K562 (cell line): ENCODE results near the gene A1BG. TPM values are rescaled to one million over a fixed set of nuclear protein-coding genes. Genes with fewer than 3 reads are reported as not detected.

Experiments
- CBX5 ChIP-seq: IDR thresholded peaks from 2 replicates; pipeline ENCODE4 v1.6.1; 2014; ENCODE audit warnings: low read depth, borderline replicate concordance
- CHD2 ChIP-seq: IDR thresholded peaks from 2 replicates; pipeline ENCODE4 v1.6.1; 2011; ENCODE audit warnings: low read depth, low read length
- DMBX1 ChIP-seq: fragments of 250-450 bp; sonication (Bioruptor Pico); IDR thresholded peaks from 2 replicates; pipeline ENCODE4 v1.8.0; 2022; ENCODE audit warnings: inconsistent platforms, mild to moderate bottlenecking, moderate library complexity, borderline replicate concordance
- EGR1 ChIP-seq: fragments of 450-650 bp; conservative IDR thresholded peaks from 2 replicates; pipeline ENCODE4 v1.6.1; 2017; ENCODE audit warnings: mild to moderate bottlenecking
- GATAD2A ChIP-seq: fragments of 450-650 bp; IDR thresholded peaks from 2 replicates; pipeline ENCODE4 v1.6.1; 2017
- GATAD2B ChIP-seq: fragments of 450-650 bp; IDR thresholded peaks from 2 replicates; pipeline ENCODE4 v1.6.1; 2017; ENCODE audit warnings: mild to moderate bottlenecking, borderline replicate concordance
- HDAC6 ChIP-seq: IDR thresholded peaks from 2 replicates; pipeline ENCODE4 v1.6.1; 2012; ENCODE audit warnings: low read depth, mild to moderate bottlenecking, control low read depth, inconsistent platforms, low read length, moderate library complexity
- MTA3 ChIP-seq: fragments of 450-650 bp; formaldehyde crosslinking; IDR thresholded peaks from 2 replicates; pipeline ENCODE4 v1.6.1; 2017; ENCODE audit warnings: mild to moderate bottlenecking, borderline replicate concordance
- NELFE ChIP-seq: IDR thresholded peaks from 2 replicates; pipeline ENCODE4 v1.6.1; 2011; ENCODE audit warnings: mild to moderate bottlenecking; ENCODE audit not compliant: insufficient read depth, insufficient read length
- NFATC3 ChIP-seq: fragments of 450-650 bp; IDR thresholded peaks from 2 replicates; pipeline ENCODE4 v1.6.1; 2017; ENCODE audit warnings: mild to moderate bottlenecking
- POLR2B ChIP-seq: fragments of 450-650 bp; IDR thresholded peaks from 2 replicates; pipeline ENCODE4 v1.6.1; 2018; ENCODE audit warnings: low read depth; ENCODE audit not compliant: partially characterized antibody
- RAD21 ChIP-seq, 2 experiments: fragments of 250-450 bp in 1 of 2; fragments of 450-650 bp in 1 of 2; sonication (Bioruptor Pico) in 1 of 2; formaldehyde crosslinking in 1 of 2; IDR thresholded peaks in 1 of 2; conservative IDR thresholded peaks in 1 of 2; 2 replicates each; pipeline versions ENCODE4 v1.4.0 to v1.8.0; 2020 to 2022; ENCODE audit warnings: mild to moderate bottlenecking in 2 of 2, moderate library complexity in 1 of 2
- RAD51 ChIP-seq: fragments of 450-650 bp; IDR thresholded peaks from 2 replicates; pipeline ENCODE4 v1.7.1; 2016; ENCODE audit warnings: low read depth, mild to moderate bottlenecking, borderline replicate concordance
- TAF15 ChIP-seq: fragments of 200-400 bp; formaldehyde crosslinking; IDR thresholded peaks from 2 replicates; pipeline ENCODE4 v1.6.1; 2017; ENCODE audit warnings: mild to moderate bottlenecking, low read depth, low read length, moderate library complexity
- ZBTB8A ChIP-seq: fragments of 450-650 bp; IDR thresholded peaks from 2 replicates; pipeline ENCODE4 v1.6.1; 2018; ENCODE audit warnings: mild to moderate bottlenecking, moderate library complexity; ENCODE audit not compliant: partially characterized antibody
- ZNF174 ChIP-seq: fragments of 250-450 bp; sonication (Bioruptor Pico); IDR thresholded peaks from 2 replicates; pipeline ENCODE4 v1.4.0; 2020; ENCODE audit warnings: mild to moderate bottlenecking
- ZNF175 ChIP-seq: fragments of 200-800 bp; sonication (Bioruptor generic); IDR thresholded peaks from 2 replicates; pipeline ENCODE4 v1.6.1; 2016; ENCODE audit warnings: low read depth, mild to moderate bottlenecking, missing genetic modification characterization, missing compliant biosample characterization
- ZNF347 ChIP-seq: fragments of 450-650 bp; formaldehyde crosslinking; IDR thresholded peaks from 2 replicates; pipeline ENCODE4 v1.4.0; 2020; ENCODE audit warnings: low read depth, mild to moderate bottlenecking, moderate library complexity
- ZNF445 ChIP-seq: fragments of 250-450 bp; sonication (Bioruptor Pico); IDR thresholded peaks from 2 replicates; pipeline ENCODE4 v1.4.0; 2020; ENCODE audit warnings: low read depth, mild to moderate bottlenecking, moderate library complexity
- polyA plus RNA-seq, 8 experiments: library from polyadenylated mRNA; depleted of rRNA in 4 of 8; stranded (reverse) in 5 of 8; unstranded in 3 of 8; fragments of >200 nt; fragmentation: Nextera tagmentation in 2 of 8; fragmentation: Illumina TruSeq in 1 of 8; extraction: Ambion mirVana in 2 of 8; extraction: Trizol in 1 of 8; gene quantifications; 2 replicates each; pipeline versions ENCODE4 v1.2.1 to v1.2.3, GENCODE V29; 2011 to 2014; ENCODE audit warnings: inconsistent platforms in 1 of 8, missing spikeins in 1 of 8
- total RNA-seq, 7 experiments: library from RNA; depleted of rRNA in 6 of 7; stranded (reverse); fragments of >200 nt in 6 of 7; fragmentation: Illumina TruSeq in 2 of 7; extraction: Trizol in 2 of 7; gene quantifications; 2 replicates each; pipeline versions ENCODE4 v1.2.1 to v1.2.3, GENCODE V29; 2011 to 2021; ENCODE audit warnings: low replicate concordance in 1 of 7
- TF ChIP-seq, protein P1 (sequence below): fragments of 250-450 bp; sonication (Bioruptor Pico); IDR thresholded peaks from 2 replicates; pipeline ENCODE4 v1.4.0; 2020; ENCODE audit warnings: mild to moderate bottlenecking, moderate library complexity
- TF ChIP-seq, protein P2 (sequence below): sonication (generic); formaldehyde crosslinking; IDR thresholded peaks from 2 replicates; pipeline ENCODE4 v1.8.1; 2023; ENCODE audit warnings: mild to moderate bottlenecking, missing genetic modification reagents

Gene A1BG
- total and polyA plus RNA-seq, 9 of the 15 experiments (the other 6 are each of a cell fraction or from before 2014, with no cell fraction given) = 0.10 to 19.8 (median 2.6) TPM

DNA sequence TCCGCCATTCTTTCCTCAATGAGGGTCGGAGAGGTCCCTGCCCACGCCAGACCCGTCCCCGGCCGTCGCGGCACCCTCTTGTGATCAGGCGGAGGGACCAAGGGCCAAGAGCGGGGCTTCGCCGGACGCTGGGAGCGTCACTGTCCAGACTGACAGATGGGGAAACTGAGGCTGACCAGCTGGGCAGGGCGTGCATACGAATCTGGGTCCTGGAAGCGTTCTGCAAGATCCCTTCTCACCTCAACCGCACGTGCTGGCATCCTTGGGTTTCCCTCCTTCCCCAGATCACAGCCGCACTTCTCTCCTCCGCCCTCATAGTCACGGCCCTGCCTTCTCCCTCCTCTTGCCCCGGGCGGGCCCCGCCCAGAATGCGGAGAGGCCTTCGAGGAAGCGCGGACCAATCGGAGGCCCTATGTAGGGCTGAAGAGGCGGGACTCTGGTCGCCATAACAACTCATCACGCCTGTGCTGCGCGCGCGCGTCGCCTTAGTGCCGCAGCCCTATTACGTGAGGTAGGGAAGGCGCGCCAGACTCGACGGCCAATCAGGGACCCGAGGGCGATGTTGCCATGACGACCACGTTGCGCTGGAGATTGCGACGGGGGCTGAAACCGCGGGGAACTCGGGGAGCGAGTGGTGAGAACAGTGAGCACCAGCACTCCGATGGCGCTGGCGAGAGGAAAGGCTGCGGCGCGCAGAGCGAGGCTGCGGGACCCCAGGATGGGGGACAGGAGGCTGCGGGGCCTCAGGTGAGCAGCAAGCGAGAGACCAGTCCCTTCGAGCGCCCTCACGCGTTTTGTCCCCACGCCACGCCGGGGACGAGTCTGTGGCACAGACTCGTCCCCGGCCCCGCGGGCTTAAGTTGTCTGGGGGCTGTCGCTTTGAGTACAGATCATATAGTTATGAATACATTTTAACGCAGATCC is 47.9 kb upstream of the A1BG start (continued):
- TF ChIP-seq RAD51 (no peak), POLR2B (peak; percentile 87), NFATC3 (no peak), RAD21 (CRISPR knock-in tag; conservative IDR thresholded peaks at IDR 0.05 in 1 of 2, IDR thresholded peaks at IDR 0.05 in 1 of 2) (peak in 1 of 2 experiments; percentile 14; a peak in 2 of 4 replicates), CBX5 (no peak), ZNF347 (no peak), EGR1 (0 out of 2 replicates have a peak, but pooled peaks have one; percentile 18), HDAC6 (no peak), CHD2 (peak; percentile 55; the same call in 1 of the 2 replicates), NELFE (no peak), DMBX1 (no peak), ZNF174 (no peak), GATAD2A (no peak), ZNF175 (CRISPR knock-in tag) (no peak), TAF15 (no peak), GATAD2B (no peak), ZNF445 (peak; percentile 24; the same call in 1 of the 2 replicates), ZBTB8A (no peak), MTA3 (peak; percentile 75; the same call in 1 of the 2 replicates)
- TF ChIP-seq, protein P1, sequence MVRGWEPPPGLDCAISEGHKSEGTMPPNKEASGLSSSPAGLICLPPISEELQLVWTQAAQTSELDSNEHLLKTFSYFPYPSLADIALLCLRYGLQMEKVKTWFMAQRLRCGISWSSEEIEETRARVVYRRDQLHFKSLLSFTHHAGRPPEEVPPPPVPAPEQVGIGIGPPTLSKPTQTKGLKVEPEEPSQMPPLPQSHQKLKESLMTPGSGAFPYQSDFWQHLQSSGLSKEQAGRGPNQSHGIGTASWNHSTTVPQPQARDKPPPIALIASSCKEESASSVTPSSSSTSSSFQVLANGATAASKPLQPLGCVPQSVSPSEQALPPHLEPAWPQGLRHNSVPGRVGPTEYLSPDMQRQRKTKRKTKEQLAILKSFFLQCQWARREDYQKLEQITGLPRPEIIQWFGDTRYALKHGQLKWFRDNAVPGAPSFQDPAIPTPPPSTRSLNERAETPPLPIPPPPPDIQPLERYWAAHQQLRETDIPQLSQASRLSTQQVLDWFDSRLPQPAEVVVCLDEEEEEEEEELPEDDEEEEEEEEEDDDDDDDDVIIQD = 0 out of 2 replicates have a peak, but pooled peaks have one; percentile 58
- TF ChIP-seq, protein P2, sequence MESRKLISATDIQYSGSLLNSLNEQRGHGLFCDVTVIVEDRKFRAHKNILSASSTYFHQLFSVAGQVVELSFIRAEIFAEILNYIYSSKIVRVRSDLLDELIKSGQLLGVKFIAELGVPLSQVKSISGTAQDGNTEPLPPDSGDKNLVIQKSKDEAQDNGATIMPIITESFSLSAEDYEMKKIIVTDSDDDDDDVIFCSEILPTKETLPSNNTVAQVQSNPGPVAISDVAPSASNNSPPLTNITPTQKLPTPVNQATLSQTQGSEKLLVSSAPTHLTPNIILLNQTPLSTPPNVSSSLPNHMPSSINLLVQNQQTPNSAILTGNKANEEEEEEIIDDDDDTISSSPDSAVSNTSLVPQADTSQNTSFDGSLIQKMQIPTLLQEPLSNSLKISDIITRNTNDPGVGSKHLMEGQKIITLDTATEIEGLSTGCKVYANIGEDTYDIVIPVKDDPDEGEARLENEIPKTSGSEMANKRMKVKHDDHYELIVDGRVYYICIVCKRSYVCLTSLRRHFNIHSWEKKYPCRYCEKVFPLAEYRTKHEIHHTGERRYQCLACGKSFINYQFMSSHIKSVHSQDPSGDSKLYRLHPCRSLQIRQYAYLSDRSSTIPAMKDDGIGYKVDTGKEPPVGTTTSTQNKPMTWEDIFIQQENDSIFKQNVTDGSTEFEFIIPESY (CRISPR knock-in tag) = no peak
